Kidney (tissue), 14 donors: ENCODE measurements around the gene SUV39H2. TPM values are rescaled to one million over a fixed set of nuclear protein-coding genes. Genes with fewer than 3 reads are reported as not detected.
"Not testable (repeated sequence)": the region's sequence is repeated elsewhere in the genome, so short reads cannot be mapped to it uniquely, and the experiment has no call there.

Experiments used
- DNase-seq, 5 donors: peaks; one replicate each; pipeline ENCODE4 v3.0.0-alpha.2; 2013 to 2020
- FAIRE-seq: peaks from 2 replicates; lab custom pipeline; 2012; peaks lifted over from hg19 to GRCh38; lab: Jason Lieb, UNC
- H3K27ac ChIP-seq, 2 donors: one replicate each; pipeline ENCODE4 v1.7.0; 2013; ENCODE audit warnings: low read depth in 2 of 2, low read length in 2 of 2, inconsistent platforms in 1 of 2
- H3K27me3 ChIP-seq: one replicate; pipeline ENCODE4 v1.7.1; 2013; ENCODE audit warnings: low read length, inconsistent platforms; ENCODE audit not compliant: control insufficient read depth, insufficient read depth
- H3K36me3 ChIP-seq, 3 donors: one replicate each; pipeline versions ENCODE4 v1.7.0 to v1.7.1; 2013; ENCODE audit warnings: low read length in 3 of 3, control low read depth in 1 of 3, inconsistent platforms in 1 of 3; ENCODE audit not compliant: insufficient read depth in 3 of 3, control insufficient read depth in 2 of 3
- H3K4me1 ChIP-seq, 3 donors: one replicate each; pipeline versions ENCODE4 v1.7.0 to v1.7.1; 2013; ENCODE audit warnings: low read length in 3 of 3, inconsistent platforms in 1 of 3, low read depth in 1 of 3; ENCODE audit not compliant: control insufficient read depth in 2 of 3, insufficient read depth in 2 of 3
- H3K4me3 ChIP-seq, 3 donors: one replicate each; pipeline versions ENCODE4 v1.7.0 to v1.8.1; 2013; ENCODE audit warnings: low read length in 3 of 3, control low read depth in 1 of 3, inconsistent platforms in 1 of 3
- H3K9ac ChIP-seq, 3 donors: one replicate each; pipeline versions ENCODE4 v1.7.0 to v1.7.1; 2013; ENCODE audit warnings: low read length in 3 of 3, control low read depth in 1 of 3, inconsistent platforms in 1 of 3
- H3K9me3 ChIP-seq, 3 donors: one replicate each; pipeline versions ENCODE4 v1.7.0 to v1.7.1; 2013; ENCODE audit warnings: low read length in 3 of 3, control low read depth in 1 of 3, inconsistent platforms in 1 of 3; ENCODE audit not compliant: control insufficient read depth in 2 of 3, insufficient read depth in 1 of 3
- intact Hi-C: fragments of 100-400 bp; cut with DNase I; formaldehyde crosslinking; loops from one replicate; pipeline ENCODE4 v1.11.1; 2022
- polyA plus RNA-seq: library from polyadenylated mRNA; stranded (reverse); fragments of 350-450 nt; fragmentation: Illumina TruSeq; extraction: RNeasy Lipid Tissue Mini Kit (QIAGEN cat#74804); gene quantifications from one replicate; pipeline ENCODE4 v1.2.3, GENCODE V29; 2014; ENCODE audit warnings: low read depth, low replicate concordance; ENCODE audit not compliant: insufficient read depth
- total RNA-seq: library from RNA; stranded (reverse); fragmentation: NEBNext Ultra II Directional; extraction: Animal tissue kit (Norgen Biotek cat#: 25700); gene quantifications from one replicate; pipeline ENCODE4 v1.2.1, GENCODE V29; 2021
- TF ChIP-seq, protein P1 (sequence below): IDR thresholded peaks from 3 replicates; pipeline ENCODE4 v1.5.1; 2012; ENCODE audit warnings: mild to moderate bottlenecking, moderate library complexity, borderline replicate concordance; ENCODE audit not compliant: insufficient read depth; ENCODE audit errors: extremely low read depth
- donor health status: control.
- donor health status: control.
- donor health status: control.
- donor health status: control.
- donor health status: control.
- donor health status: DM: yes; HTN: yes; CAD: no.
- donor health status: Normal renal cell carcinoma (clear cell type).

Gene SUV39H2
- total and polyA plus RNA-seq, 2 donors from 2014 or later, result 3.8 to 5.1 TPM

DNA sequence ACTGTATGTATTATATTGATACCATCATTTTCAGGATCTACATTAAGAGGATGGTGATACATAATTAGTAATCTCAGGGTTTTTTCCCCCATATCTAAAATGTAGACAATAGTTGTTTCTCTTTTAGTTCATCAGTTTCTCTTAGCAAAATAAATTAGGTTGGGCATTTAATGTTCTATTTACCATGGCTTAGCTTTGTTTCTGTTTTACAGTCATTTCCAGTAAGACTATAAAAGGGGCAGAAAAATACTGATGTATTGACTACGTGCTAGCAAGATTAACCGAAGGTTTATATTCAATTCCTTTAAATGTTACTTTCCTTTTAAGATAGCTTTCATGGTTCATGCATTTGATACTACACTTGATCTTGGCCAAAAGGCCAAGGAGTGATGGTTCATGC lies 26.2 kb downstream of the SUV39H2 start:
- Histone ChIP-seq H3K27me3 (no peaks in the 10 kb centered on the region), H3K4me1 (no peaks in the 10 kb centered on the region), H3K36me3 (peaks cover 0 to 8% (median 4%) of the 10 kb centered on the region in 3 donors), H3K27ac (no peak overlapping the region), H3K9ac (no peak overlapping the region), H3K4me3 (no peak overlapping the region), H3K9me3 (no peaks in the 10 kb centered on the region)
- intact Hi-C loops, result no loop called here
- TF ChIP-seq, protein P1, sequence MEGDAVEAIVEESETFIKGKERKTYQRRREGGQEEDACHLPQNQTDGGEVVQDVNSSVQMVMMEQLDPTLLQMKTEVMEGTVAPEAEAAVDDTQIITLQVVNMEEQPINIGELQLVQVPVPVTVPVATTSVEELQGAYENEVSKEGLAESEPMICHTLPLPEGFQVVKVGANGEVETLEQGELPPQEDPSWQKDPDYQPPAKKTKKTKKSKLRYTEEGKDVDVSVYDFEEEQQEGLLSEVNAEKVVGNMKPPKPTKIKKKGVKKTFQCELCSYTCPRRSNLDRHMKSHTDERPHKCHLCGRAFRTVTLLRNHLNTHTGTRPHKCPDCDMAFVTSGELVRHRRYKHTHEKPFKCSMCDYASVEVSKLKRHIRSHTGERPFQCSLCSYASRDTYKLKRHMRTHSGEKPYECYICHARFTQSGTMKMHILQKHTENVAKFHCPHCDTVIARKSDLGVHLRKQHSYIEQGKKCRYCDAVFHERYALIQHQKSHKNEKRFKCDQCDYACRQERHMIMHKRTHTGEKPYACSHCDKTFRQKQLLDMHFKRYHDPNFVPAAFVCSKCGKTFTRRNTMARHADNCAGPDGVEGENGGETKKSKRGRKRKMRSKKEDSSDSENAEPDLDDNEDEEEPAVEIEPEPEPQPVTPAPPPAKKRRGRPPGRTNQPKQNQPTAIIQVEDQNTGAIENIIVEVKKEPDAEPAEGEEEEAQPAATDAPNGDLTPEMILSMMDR, result no peak
- DNase-seq (no peak), FAIRE-seq (no peak)

DNA sequence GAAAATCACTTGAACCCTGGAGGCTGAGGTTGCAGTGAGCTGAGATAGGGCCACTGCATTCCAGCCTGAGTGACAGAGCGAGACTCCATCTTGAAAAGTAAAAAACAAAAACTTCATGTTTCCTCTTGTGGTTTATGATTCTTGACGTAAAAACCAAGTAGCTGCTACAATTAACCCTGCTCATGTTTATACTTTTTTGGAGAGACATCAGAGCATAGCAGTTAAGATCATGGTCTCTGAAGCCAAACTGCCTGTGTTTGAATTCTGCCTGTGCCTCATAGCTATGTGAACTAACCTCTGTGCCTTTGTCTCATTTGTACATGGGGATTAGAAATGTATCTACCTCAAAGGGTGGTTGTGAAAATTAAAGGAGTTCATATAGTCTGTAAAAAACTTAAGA lies 27.2 kb downstream of the SUV39H2 start:
- intact Hi-C loops, result no loop called here
- H3K27me3 ChIP-seq, result no peaks in the 10 kb centered on the region
- H3K27ac ChIP-seq, result no peak overlapping the region
- H3K4me3 ChIP-seq, result no peak overlapping the region
- H3K9ac ChIP-seq, result no peak overlapping the region
- H3K9me3 ChIP-seq, result no peaks in the 10 kb centered on the region
- FAIRE-seq, result no peak
- H3K4me1 ChIP-seq, result no peaks in the 10 kb centered on the region
- no peak for DNase-seq
- H3K36me3 ChIP-seq, result peaks cover 4 to 10% (median 8%) of the 10 kb centered on the region in 3 donors
- TF ChIP-seq, protein P1, result no peak

DNA sequence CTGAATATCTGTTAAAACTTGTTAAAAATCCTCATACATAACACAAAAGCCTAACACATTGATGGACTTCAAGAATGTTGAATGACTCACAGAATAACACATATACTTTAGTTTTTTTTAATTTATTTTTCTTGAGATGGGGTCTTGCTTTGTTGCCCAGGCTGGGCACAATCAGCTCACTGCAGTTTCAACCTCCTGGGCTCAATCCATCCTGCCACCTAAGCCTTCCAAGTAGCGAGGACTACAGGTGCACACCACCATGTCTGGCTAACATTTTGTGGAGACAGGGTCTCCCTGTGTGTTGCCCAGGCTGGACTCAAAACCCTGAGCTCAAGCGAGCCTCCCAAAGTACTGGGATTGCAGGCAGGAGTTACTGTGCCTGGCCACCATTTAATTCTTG lies 28.1 kb downstream of the SUV39H2 start:
- Histone ChIP-seq H3K27ac (no peak overlapping the region), H3K36me3 (peaks cover 6 to 10% (median 9%) of the 10 kb centered on the region in 3 donors), H3K4me3 (no peak overlapping the region), H3K9me3 (no peaks in the 10 kb centered on the region), H3K4me1 (no peaks in the 10 kb centered on the region), H3K9ac (no peak overlapping the region), H3K27me3 (no peaks in the 10 kb centered on the region)
- intact Hi-C loops, result no loop called here
- TF ChIP-seq, protein P1, result no peak
- FAIRE-seq, result no peak
- DNase-seq, result no peak

DNA sequence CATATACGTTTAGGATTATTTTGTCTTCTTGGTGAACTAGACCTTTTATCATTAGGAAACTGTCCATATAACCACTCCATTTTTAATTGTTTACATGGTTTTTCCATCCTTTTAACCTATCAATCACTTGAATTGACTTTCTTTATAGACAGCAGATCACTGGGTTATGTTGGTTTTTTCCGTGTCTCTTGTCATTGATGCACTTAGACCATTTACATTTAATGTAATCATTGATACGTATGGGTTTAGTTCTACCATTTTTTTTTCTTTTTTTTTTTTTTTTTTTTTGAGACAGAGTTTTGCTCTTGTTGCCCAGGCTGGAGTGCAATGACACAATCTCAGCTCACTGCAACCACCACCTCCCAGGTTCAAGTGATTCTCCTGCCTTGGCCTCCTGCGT lies 28.9 kb downstream of the SUV39H2 start:
- DNase-seq, intact Hi-C loops, H3K9me3 ChIP-seq, H3K4me1 ChIP-seq, FAIRE-seq, H3K36me3 ChIP-seq, H3K27ac ChIP-seq, H3K27me3 ChIP-seq, H3K4me3 ChIP-seq, H3K9ac ChIP-seq: not testable (repeated sequence)
